SH-SY5Y (cell line): ENCODE results near the gene MLIP.

Experiments
- GATA2 ChIP-seq: IDR thresholded peaks from 2 replicates; pipeline ENCODE4 v1.6.1; 2011; ENCODE audit warnings: mild to moderate bottlenecking, low read depth, low read length
- GATA3 ChIP-seq: IDR thresholded peaks from 2 replicates; pipeline ENCODE4 v1.6.1; 2011; ENCODE audit warnings: low read depth, mild to moderate bottlenecking, low read length, moderate library complexity

DNA sequence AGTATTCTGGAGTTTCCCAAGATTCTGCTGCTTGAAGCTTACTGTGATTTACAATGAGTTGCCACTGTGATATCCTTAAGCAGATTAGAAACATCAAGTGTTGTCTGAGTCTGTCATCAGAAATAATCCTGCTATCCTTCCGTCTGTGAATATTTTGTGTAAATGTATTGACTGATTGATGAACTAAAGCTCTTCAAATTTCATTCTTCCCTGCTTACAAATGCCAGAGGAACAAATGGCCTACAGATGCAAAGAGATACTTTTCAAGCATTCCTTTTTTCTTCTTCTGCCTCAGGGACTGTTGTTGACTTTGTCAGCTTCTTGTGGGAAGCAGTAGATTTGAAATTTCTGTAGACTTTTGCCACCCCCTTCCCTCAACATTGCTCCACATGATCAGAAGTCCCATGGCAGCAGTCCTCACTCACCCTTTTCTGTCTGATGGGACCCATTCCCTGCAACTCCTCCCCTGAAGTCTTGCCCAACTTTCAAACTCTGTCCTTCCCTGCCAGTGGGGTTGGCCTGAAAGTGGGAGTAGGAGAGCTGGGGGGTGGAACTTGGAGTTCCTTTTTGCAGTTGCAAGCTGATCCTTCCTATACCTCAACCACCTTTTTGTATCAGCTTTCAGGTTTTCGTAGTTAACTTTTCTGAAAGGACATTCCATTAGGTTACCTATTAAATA, 38.5 kb upstream of the MLIP start:
- TF ChIP-seq GATA2 (no peak), GATA3 (no peak)
